ENCODE data around the gene MYH10.

MYH10 gene

GRCh38 chr17:8470447-8471047, 160.0 kb downstream of the MYH10 start:
- Histone ChIP-seq H3K27me3 (replicated peaks; ENCODE audit: control insufficient read depth, insufficient read depth, low read length) (no peaks in the 10 kb centered on the region), H3K4me3 (replicated peaks; ENCODE audit: low read depth, low read length) (no peak overlapping the region), H3K36me3 (ENCODE audit: control insufficient read depth, insufficient read depth, low read length) (peaks cover 51% of the 10 kb centered on the region)
- DNase-seq (ENCODE audit: extremely low read depth, insufficient read length), result no peak
- no peak for TF ChIP-seq CTCF (IDR thresholded peaks at IDR 0.05; ENCODE audit: insufficient read depth, low read length, poor library complexity, severe bottlenecking)

- H3K36me3 ChIP-seq (ENCODE audit: control insufficient read depth, insufficient read depth, low read length), result peaks cover 48% of the 10 kb centered on the region
- no peak overlapping the region for H3K4me3 ChIP-seq (replicated peaks; ENCODE audit: low read depth, low read length)
- H3K27me3 ChIP-seq (replicated peaks; ENCODE audit: control insufficient read depth, insufficient read depth, low read length), result no peaks in the 10 kb centered on the region
- DNase-seq (ENCODE audit: extremely low read depth, insufficient read length), result no peak
- no peak for TF ChIP-seq CTCF (IDR thresholded peaks at IDR 0.05; ENCODE audit: insufficient read depth, low read length, poor library complexity, severe bottlenecking)
Measured at GRCh38 chr17:8469964-8470363, 160.6 kb downstream of the MYH10 start.

GRCh38 chr17:8468980-8469379, 161.5 kb downstream of the MYH10 start:
- peaks cover 46% of the 10 kb centered on the region for H3K36me3 ChIP-seq (ENCODE audit: control insufficient read depth, insufficient read depth, low read length)

GRCh38 chr17:8468127-8468526, 162.4 kb downstream of the MYH10 start:
- no peak for DNase-seq (ENCODE audit: extremely low read depth, insufficient read length)
- TF ChIP-seq CTCF (IDR thresholded peaks at IDR 0.05; ENCODE audit: insufficient read depth, low read length, poor library complexity, severe bottlenecking), result no peak
- no peaks in the 10 kb centered on the region for H3K27me3 ChIP-seq (replicated peaks; ENCODE audit: control insufficient read depth, insufficient read depth, low read length)
- no peak overlapping the region for H3K4me3 ChIP-seq (replicated peaks; ENCODE audit: low read depth, low read length)
- peaks cover 44% of the 10 kb centered on the region for H3K36me3 ChIP-seq (ENCODE audit: control insufficient read depth, insufficient read depth, low read length)

More at GRCh38 chr17:8468980-8469379, 161.5 kb downstream of the MYH10 start:
- no peak for DNase-seq (ENCODE audit: extremely low read depth, insufficient read length)
- Histone ChIP-seq H3K27me3 (replicated peaks; ENCODE audit: control insufficient read depth, insufficient read depth, low read length) (no peaks in the 10 kb centered on the region), H3K4me3 (replicated peaks; ENCODE audit: low read depth, low read length) (no peak overlapping the region)
- no peak for TF ChIP-seq CTCF (IDR thresholded peaks at IDR 0.05; ENCODE audit: insufficient read depth, low read length, poor library complexity, severe bottlenecking)

- Histone ChIP-seq H3K36me3 (ENCODE audit: control insufficient read depth, insufficient read depth, low read length) (peaks cover 47% of the 10 kb centered on the region), H3K4me3 (replicated peaks; ENCODE audit: low read depth, low read length) (no peak overlapping the region), H3K27me3 (replicated peaks; ENCODE audit: control insufficient read depth, insufficient read depth, low read length) (no peaks in the 10 kb centered on the region)
- no peak for TF ChIP-seq CTCF (IDR thresholded peaks at IDR 0.05; ENCODE audit: insufficient read depth, low read length, poor library complexity, severe bottlenecking)
- no peak for DNase-seq (ENCODE audit: extremely low read depth, insufficient read length)
Measured at GRCh38 chr17:8467527-8467926, 163.0 kb downstream of the MYH10 start.

- no peaks in the 10 kb centered on the region for H3K27me3 ChIP-seq (replicated peaks; ENCODE audit: control insufficient read depth, insufficient read depth, low read length)
- no peak for TF ChIP-seq CTCF (IDR thresholded peaks at IDR 0.05; ENCODE audit: insufficient read depth, low read length, poor library complexity, severe bottlenecking)
- no peak for DNase-seq (ENCODE audit: extremely low read depth, insufficient read length)
- H3K4me3 ChIP-seq (replicated peaks; ENCODE audit: low read depth, low read length), result no peak overlapping the region
- H3K36me3 ChIP-seq (ENCODE audit: control insufficient read depth, insufficient read depth, low read length), result peaks cover 44% of the 10 kb centered on the region
Measured at GRCh38 chr17:8466873-8467272, 163.7 kb downstream of the MYH10 start.

Measured in GM06990 (cell line).